K562 (cell line): ENCODE data around the gene LCNL1. TPM values are rescaled to one million over a fixed set of nuclear protein-coding genes. Genes with fewer than 3 reads are reported as not detected.

ENCODE experiments used
- ATAC-seq: fragments of 200-7000 bp; cut with Tn5 transposase; 3 replicates; pipeline ENCODE4 v1.9.1; 2020; ENCODE audit warnings: moderate library complexity
- BruUV-seq: library from RNA; stranded (reverse); fragments of 400-500 nt; replicated peaks from 2 replicates; lab custom pipeline; 2021; lab: Mats Ljungman, UMichigan
- CTCF ChIA-PET: fragments of 300-600 bp; formaldehyde crosslinking; extraction: SDS; loops from one replicate; lab custom pipeline; 2021; ENCODE audit warnings: low intra/inter-chr PET ratio; lab: Yijun Ruan, JAX
- POLR2A ChIA-PET: fragments of 300-600, 350-650 bp; sonication (Branson Sonifier 250); formaldehyde crosslinking; extraction: SDS; loops from one replicate; lab custom pipeline; 2021; ENCODE audit warnings: antibody characterized with exemption, inconsistent platforms; lab: Yijun Ruan, JAX
- DNase-seq, 4 experiments: peaks; one replicate each; pipeline versions ENCODE4 v3.0.0 to v3.0.0-alpha.2; 2011 to 2018; ENCODE audit warnings: low spot score in 3 of 4, mixed read lengths in 3 of 4; ENCODE audit errors: extremely low read depth in 1 of 4
- FAIRE-seq: peaks from 2 replicates; lab custom pipeline; 2011; peaks lifted over from hg19 to GRCh38; lab: Jason Lieb, UNC
- H2AFZ ChIP-seq: 2 replicates; pipeline ENCODE4 v1.6.0; 2011; ENCODE audit warnings: low read depth, low read length, control low read depth, inconsistent platforms
- H3K27ac ChIP-seq: fragments of 200-600 bp; 3 replicates; pipeline ENCODE4 v1.8.0; 2011; ENCODE audit warnings: low read depth, mild to moderate bottlenecking, control low read depth, inconsistent platforms, low read length, moderate library complexity, mixed read lengths; ENCODE audit errors: extremely low read depth
- H3K27me3 ChIP-seq, 2 experiments: fragments of 300-600 bp in 1 of 2; 2 replicates in 1 of 2; 3 replicates in 1 of 2; pipeline versions ENCODE4 v1.6.0 to v1.8.0; 2011; ENCODE audit warnings: inconsistent platforms in 2 of 2, low read length in 2 of 2, mild to moderate bottlenecking in 1 of 2, mixed read lengths in 1 of 2, moderate library complexity in 1 of 2; ENCODE audit not compliant: control insufficient read depth in 2 of 2, insufficient read depth in 2 of 2
- H3K36me3 ChIP-seq: fragments of 300-600 bp; 3 replicates; pipeline ENCODE4 v1.8.0; 2011; ENCODE audit warnings: mild to moderate bottlenecking, low read length, inconsistent platforms; ENCODE audit not compliant: control insufficient read depth, insufficient read depth
- H3K4me1 ChIP-seq, 2 experiments: fragments of 200-600 bp in 1 of 2; replicated peaks in 1 of 2; 2 replicates in 1 of 2; 3 replicates in 1 of 2; pipeline versions ENCODE4 v1.5.1 to v1.8.0; 2011; ENCODE audit warnings: inconsistent platforms in 2 of 2, low read length in 2 of 2, mild to moderate bottlenecking in 1 of 2, mixed read lengths in 1 of 2, moderate library complexity in 1 of 2; ENCODE audit not compliant: control insufficient read depth in 2 of 2, insufficient read depth in 2 of 2
- H3K4me2 ChIP-seq: 2 replicates; pipeline ENCODE4 v1.6.1; 2011; ENCODE audit warnings: low read length, control low read depth, inconsistent platforms, mixed read lengths; ENCODE audit not compliant: insufficient read depth
- H3K4me3 ChIP-seq: fragments of 200-600 bp; sonication (generic), shearing (Covaris generic); 2 replicates; pipeline ENCODE4 v1.5.1; 2016; ENCODE audit warnings: control low read depth, inconsistent platforms
- H3K79me2 ChIP-seq: fragments of 200-600 bp; 3 replicates; pipeline ENCODE4 v1.8.0; 2011; ENCODE audit warnings: low read length, inconsistent platforms; ENCODE audit not compliant: control insufficient read depth, insufficient read depth
- H3K9ac ChIP-seq, 2 experiments: 2 replicates each; pipeline versions ENCODE4 v1.6.0 to v1.6.1; 2011; ENCODE audit warnings: low read depth in 2 of 2, low read length in 2 of 2, control low read depth in 1 of 2, inconsistent platforms in 1 of 2, mild to moderate bottlenecking in 1 of 2, mixed read lengths in 1 of 2; ENCODE audit not compliant: insufficient read depth in 1 of 2
- H3K9me1 ChIP-seq: one replicate; pipeline ENCODE4 v1.6.0; 2011; ENCODE audit warnings: inconsistent platforms, mild to moderate bottlenecking, low read length, moderate library complexity; ENCODE audit not compliant: control insufficient read depth, insufficient read depth
- H3K9me3 ChIP-seq: replicated peaks from 2 replicates; pipeline ENCODE4 v1.5.1; 2011; ENCODE audit warnings: low read depth, low read length, inconsistent platforms; ENCODE audit not compliant: control insufficient read depth, insufficient read depth
- H4K20me1 ChIP-seq: replicated peaks from 2 replicates; pipeline ENCODE4 v1.6.1; 2011; ENCODE audit warnings: low read length, inconsistent platforms, mixed read lengths; ENCODE audit not compliant: control insufficient read depth, insufficient read depth
- TAF9B ChIP-seq: fragments of 450-650 bp; IDR thresholded peaks from 2 replicates; pipeline ENCODE4 v1.6.1; 2018; ENCODE audit warnings: mild to moderate bottlenecking; ENCODE audit not compliant: partially characterized antibody
- ZBTB17 ChIP-seq: fragments of 450-650 bp; formaldehyde crosslinking; IDR thresholded peaks from 2 replicates; pipeline ENCODE4 v1.4.0; 2020; ENCODE audit warnings: mild to moderate bottlenecking
- ZBTB8A ChIP-seq: fragments of 450-650 bp; IDR thresholded peaks from 2 replicates; pipeline ENCODE4 v1.6.1; 2018; ENCODE audit warnings: mild to moderate bottlenecking, moderate library complexity; ENCODE audit not compliant: partially characterized antibody
- WGBS: fragments of 100-300 bp; shearing (Covaris generic); methylation state at CpG from one replicate; pipeline ENCODE4 v1.1.6; 2016; ENCODE audit warnings: low coverage, mixed read lengths; ENCODE audit not compliant: insufficient coverage; ENCODE audit errors: missing lambda C conversion rate; 5-methylcytosine and 5-hydroxymethylcytosine counted together
- in situ Hi-C: fragments of 300-500 bp; cut with MboI; formaldehyde crosslinking; loops from 4 replicates; pipeline ENCODE4 v1.15.0; 2018; ENCODE audit warnings: inconsistent platforms, mixed read lengths
- intact Hi-C: fragments of 100-400 bp; cut with micrococcal nuclease; formaldehyde crosslinking; loops from 2 replicates; pipeline ENCODE4 v1.14.2; 2022
- polyA plus RNA-seq, 8 experiments: library from polyadenylated mRNA; depleted of rRNA in 4 of 8; stranded (reverse) in 5 of 8; unstranded in 3 of 8; fragments of >200 nt; fragmentation: Nextera tagmentation in 2 of 8; fragmentation: Illumina TruSeq in 1 of 8; extraction: Ambion mirVana in 2 of 8; extraction: Trizol in 1 of 8; gene quantifications; 2 replicates each; pipeline versions ENCODE4 v1.2.1 to v1.2.3, GENCODE V29; 2011 to 2014; ENCODE audit warnings: inconsistent platforms in 1 of 8, missing spikeins in 1 of 8
- total RNA-seq, 7 experiments: library from RNA; depleted of rRNA in 6 of 7; stranded (reverse); fragments of >200 nt in 6 of 7; fragmentation: Illumina TruSeq in 2 of 7; extraction: Trizol in 2 of 7; gene quantifications; 2 replicates each; pipeline versions ENCODE4 v1.2.1 to v1.2.3, GENCODE V29; 2011 to 2021; ENCODE audit warnings: low replicate concordance in 1 of 7
- TF ChIP-seq, protein P1 (sequence below): fragments of 250-450 bp; sonication (Bioruptor Pico); IDR thresholded peaks from 2 replicates; pipeline ENCODE4 v1.4.0; 2020; ENCODE audit warnings: borderline replicate concordance

LCNL1 gene
- total and polyA plus RNA-seq, 9 of the 15 experiments (the other 6 are each of a cell fraction or from before 2014, with no cell fraction given): 0.04 to 0.16 (median 0.04) TPM; not detected in 4

DNA sequence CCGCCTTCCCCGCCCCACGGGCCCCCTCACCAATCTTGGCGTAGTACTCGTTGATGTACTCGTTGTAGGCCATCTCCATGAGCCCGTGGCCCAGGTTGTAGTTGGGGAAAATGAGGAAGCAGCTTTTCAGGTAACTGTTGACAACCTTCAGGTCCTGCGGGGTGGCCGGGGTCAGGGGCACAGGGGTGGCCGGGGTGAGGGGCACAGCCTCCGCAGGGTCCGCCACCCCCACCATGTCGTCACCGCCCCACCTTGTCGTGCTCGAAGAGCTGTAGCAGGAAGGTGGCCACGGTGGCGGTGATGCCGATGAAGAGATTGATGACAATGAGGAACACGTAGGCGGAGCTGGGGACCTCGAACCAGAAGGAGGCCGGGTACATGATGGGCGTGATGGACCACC, 28.4 kb downstream of the LCNL1 start (continued):
- TF ChIP-seq, protein P1, sequence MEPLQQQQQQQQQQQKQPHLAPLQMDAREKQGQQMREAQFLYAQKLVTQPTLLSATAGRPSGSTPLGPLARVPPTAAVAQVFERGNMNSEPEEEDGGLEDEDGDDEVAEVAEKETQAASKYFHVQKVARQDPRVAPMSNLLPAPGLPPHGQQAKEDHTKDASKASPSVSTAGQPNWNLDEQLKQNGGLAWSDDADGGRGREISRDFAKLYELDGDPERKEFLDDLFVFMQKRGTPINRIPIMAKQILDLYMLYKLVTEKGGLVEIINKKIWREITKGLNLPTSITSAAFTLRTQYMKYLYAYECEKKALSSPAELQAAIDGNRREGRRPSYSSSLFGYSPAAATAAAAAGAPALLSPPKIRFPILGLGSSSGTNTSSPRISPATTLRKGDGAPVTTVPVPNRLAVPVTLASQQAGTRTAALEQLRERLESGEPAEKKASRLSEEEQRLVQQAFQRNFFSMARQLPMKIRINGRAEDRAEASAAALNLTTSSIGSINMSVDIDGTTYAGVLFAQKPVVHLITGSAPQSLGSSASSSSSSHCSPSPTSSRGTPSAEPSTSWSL: no peak

DNA sequence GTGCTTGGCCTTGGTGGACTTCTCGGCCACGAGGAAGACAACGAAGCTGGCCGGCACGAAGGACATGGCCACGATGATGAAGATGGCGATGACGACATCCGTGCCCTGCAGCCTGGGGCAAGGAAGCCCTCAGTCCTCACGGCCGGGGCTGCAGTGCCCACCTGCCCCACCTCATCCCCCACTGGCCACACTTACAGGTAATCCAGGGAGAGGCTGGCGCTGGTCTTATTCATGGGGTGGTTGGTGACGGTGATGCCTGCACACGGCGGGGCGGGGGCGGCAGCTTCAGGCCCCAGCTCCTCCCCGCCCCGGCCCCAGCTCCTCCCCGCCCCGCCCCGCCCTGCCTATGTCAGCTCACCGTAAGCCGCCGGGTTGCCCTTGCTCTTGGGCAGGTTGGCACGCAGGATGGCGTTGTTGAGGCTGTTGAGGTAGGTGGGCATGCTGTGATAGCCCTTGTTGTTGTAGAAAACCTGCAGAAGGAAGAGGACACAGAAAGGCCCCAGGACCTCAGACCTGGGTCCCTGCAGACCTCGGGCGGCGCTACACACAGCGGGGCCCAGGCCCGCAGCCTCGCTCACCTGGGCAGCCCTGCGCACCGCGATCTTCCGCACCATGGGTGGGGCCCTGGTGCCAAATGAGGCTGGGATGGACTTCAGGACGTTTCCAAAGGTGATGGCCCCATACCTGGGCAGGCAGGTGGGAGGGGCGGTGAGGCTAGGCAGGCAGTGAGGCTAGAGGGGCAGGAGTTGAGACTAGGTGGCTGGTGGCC, 29.3 kb downstream of the LCNL1 start:
- ChIA-PET POLR2A (interaction anchor here (0.6 to 0.7 kb wide), 2 partner anchors 86 to 160 kb away, joined by 3 read pairs; no protein-coding TSS in a partner anchor), CTCF (no interaction called here)
- intact Hi-C loops: no loop called here
- Histone ChIP-seq H3K9me3 (no peaks in the 10 kb centered on the region), H2AFZ (no peak overlapping the region), H3K4me2 (no peak overlapping the region), H3K9me1 (no peaks in the 10 kb centered on the region), H3K36me3 (no peaks in the 10 kb centered on the region), H3K79me2 (no peaks in the 10 kb centered on the region), H3K27me3 (no peaks in the 10 kb centered on the region), H3K4me3 (no peak overlapping the region), H3K9ac (peak overlapping the region in 1 of 2 experiments; percentile 80; a peak in 2 of 4 replicates), H4K20me1 (no peaks in the 10 kb centered on the region), H3K27ac (no peak overlapping the region), H3K4me1 (peaks cover 0 to 70% of the 10 kb centered on the region in 2 experiments; a peak in 2 of 5 replicates)
- DNase-seq (no peak), FAIRE-seq (no peak), ATAC-seq (no peak)
- whole genome bisulfite sequencing: 81% methylated on average over 21 of the region's 39 CpGs
- TF ChIP-seq ZBTB8A (no peak), TAF9B (no peak), ZBTB17 (CRISPR knock-in tag) (no peak)
- no TSS peak for BruUV-seq
- in situ Hi-C loops: no loop called here
